PC-9 (cell line): ENCODE results near the gene CIBAR2. TPM values are rescaled to one million over a fixed set of nuclear protein-coding genes. Genes with fewer than 3 reads are reported as not detected.

Experiments
- BruUV-seq: library from RNA; stranded (reverse); fragments of 400-500 nt; replicated peaks from 2 replicates; lab custom pipeline; 2021; lab: Mats Ljungman, UMichigan
- CTCF ChIA-PET: fragments of 300-600 bp; sonication (Branson Sonifier 250); formaldehyde crosslinking; loops from one replicate; lab custom pipeline; 2022; ENCODE audit warnings: antibody characterized with exemption; lab: Charles Lee
- POLR2A ChIA-PET: fragments of 300-600 bp; sonication (Branson Sonifier 250); formaldehyde crosslinking; loops from one replicate; lab custom pipeline; 2022; ENCODE audit warnings: antibody characterized with exemption; ENCODE audit not compliant: unreplicated experiment; lab: Charles Lee
- DNase-seq, 2 experiments: peaks; one replicate each; pipeline versions ENCODE4 v3.0.0 to v3.0.0-alpha.2; 2015 to 2022; ENCODE audit warnings: mixed read lengths in 1 of 2
- H2AFZ ChIP-seq: fragments of 200-600 bp; sonication (generic); 2 replicates; pipeline ENCODE4 v1.8.1; 2017; ENCODE audit warnings: antibody characterized with exemption
- H3F3A ChIP-seq: fragments of 200-600 bp; sonication (generic); 2 replicates; pipeline ENCODE4 v1.8.1; 2017; ENCODE audit warnings: antibody characterized with exemption, mild to moderate bottlenecking, low read depth; ENCODE audit not compliant: insufficient read depth
- H3K27ac ChIP-seq: fragments of 200-600 bp; sonication (generic); 2 replicates; pipeline ENCODE4 v1.6.1; 2016; ENCODE audit warnings: mixed run types
- H3K27me3 ChIP-seq: fragments of 200-600 bp; sonication (generic); 2 replicates; pipeline ENCODE4 v1.6.1; 2016; ENCODE audit warnings: low read depth, mixed run types; ENCODE audit not compliant: insufficient read depth
- H3K36me3 ChIP-seq: fragments of 200-600 bp; sonication (generic); 2 replicates; pipeline ENCODE4 v1.6.1; 2016; ENCODE audit warnings: low read depth, mixed run types
- H3K4me1 ChIP-seq: fragments of 200-600 bp; sonication (generic); replicated peaks from 2 replicates; pipeline ENCODE4 v1.6.1; 2016; ENCODE audit warnings: mixed run types; ENCODE audit not compliant: insufficient read depth
- H3K4me2 ChIP-seq: fragments of 200-600 bp; sonication (generic); 2 replicates; pipeline ENCODE4 v1.6.1; 2017; ENCODE audit warnings: mixed run types
- H3K4me3 ChIP-seq: fragments of 200-600 bp; sonication (generic); 2 replicates; pipeline ENCODE4 v1.6.1; 2016; ENCODE audit warnings: mixed run types
- H3K79me2 ChIP-seq: fragments of 200-600 bp; sonication (generic); 2 replicates; pipeline ENCODE4 v1.6.1; 2017; ENCODE audit warnings: low read depth, mixed run types
- H3K9me2 ChIP-seq: fragments of 200-600 bp; sonication (generic); 2 replicates; pipeline ENCODE4 v1.8.1; 2017; ENCODE audit warnings: mild to moderate bottlenecking; ENCODE audit not compliant: insufficient read depth
- H3K9me3 ChIP-seq: fragments of 200-600 bp; sonication (generic); 2 replicates; pipeline ENCODE4 v1.8.1; 2016; ENCODE audit warnings: low read depth; ENCODE audit not compliant: insufficient read depth
- H4K20me1 ChIP-seq: fragments of 200-600 bp; sonication (generic); 2 replicates; pipeline ENCODE4 v1.8.1; 2017; ENCODE audit not compliant: insufficient read depth
- EZH2 ChIP-seq: fragments of 200-600 bp; sonication (generic); IDR thresholded peaks from 2 replicates; pipeline ENCODE4 v1.8.0; 2017; ENCODE audit warnings: antibody characterized with exemption, low read depth
- intact Hi-C: fragments of 100-400 bp; cut with micrococcal nuclease; formaldehyde crosslinking; loops from one replicate; pipeline ENCODE4 v1.10.0; 2022; ENCODE audit not compliant: unreplicated experiment
- total RNA-seq: library from RNA; stranded (reverse); gene quantifications from 2 replicates; pipeline ENCODE4 v1.2.3, GENCODE V29; 2021
- TF ChIP-seq, protein P1 (sequence below): fragments of 200-600 bp; sonication (generic); conservative IDR thresholded peaks from 2 replicates; pipeline ENCODE4 v1.6.1; 2017; ENCODE audit warnings: mixed run types, antibody characterized with exemption, mild to moderate bottlenecking, moderate library complexity

Gene CIBAR2
- total RNA-seq, 1 experiment from 2014 or later, result not detected

DNA sequence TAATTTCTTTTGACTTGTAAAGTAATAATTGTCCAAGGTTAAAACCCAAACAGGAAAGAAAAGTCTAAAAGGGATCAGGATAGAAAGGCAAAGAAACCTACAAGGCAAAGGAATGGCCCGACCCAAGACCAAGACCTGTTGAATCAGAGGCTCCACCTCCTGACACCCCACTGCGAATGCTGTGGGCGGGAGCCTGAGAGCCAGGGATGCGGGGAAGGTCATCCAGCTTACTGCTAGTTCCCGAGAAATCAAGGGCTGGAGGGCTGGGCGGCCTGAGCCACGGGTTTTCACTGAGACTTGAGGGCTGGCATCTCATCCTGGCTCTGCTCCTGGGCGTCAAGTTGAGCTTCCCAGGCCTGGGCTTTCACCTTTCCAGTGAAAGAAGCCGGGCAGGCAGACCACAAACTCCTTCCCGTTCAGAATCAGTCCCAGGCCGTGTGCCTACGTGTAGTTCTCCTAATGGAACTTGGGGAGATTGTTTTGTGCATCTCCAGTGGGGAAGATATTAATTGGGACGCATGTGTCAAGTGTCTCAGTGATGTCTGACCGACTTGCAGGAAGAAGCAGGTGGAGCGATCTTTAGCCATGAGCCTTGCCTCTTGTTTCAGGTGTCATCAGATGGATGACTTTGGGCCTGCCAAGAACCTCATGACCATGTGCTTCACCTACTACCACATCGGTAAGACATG lies 36.9 kb downstream of the CIBAR2 start:
- no peaks in the 10 kb centered on the region for H3F3A ChIP-seq
- no TSS peak for BruUV-seq
- no peaks in the 10 kb centered on the region for H3K9me3 ChIP-seq
- H3K27ac ChIP-seq, result no peak overlapping the region
- DNase-seq, result no peak
- no peaks in the 10 kb centered on the region for H4K20me1 ChIP-seq
- ChIA-PET CTCF (no interaction called here), POLR2A (interaction anchor here (0.6 kb wide), 1 partner anchor 65 kb away, joined by 3 read pairs; no protein-coding TSS in a partner anchor)
- H3K36me3 ChIP-seq, result no peaks in the 10 kb centered on the region
- no peak for TF ChIP-seq EZH2
- TF ChIP-seq, protein P1, sequence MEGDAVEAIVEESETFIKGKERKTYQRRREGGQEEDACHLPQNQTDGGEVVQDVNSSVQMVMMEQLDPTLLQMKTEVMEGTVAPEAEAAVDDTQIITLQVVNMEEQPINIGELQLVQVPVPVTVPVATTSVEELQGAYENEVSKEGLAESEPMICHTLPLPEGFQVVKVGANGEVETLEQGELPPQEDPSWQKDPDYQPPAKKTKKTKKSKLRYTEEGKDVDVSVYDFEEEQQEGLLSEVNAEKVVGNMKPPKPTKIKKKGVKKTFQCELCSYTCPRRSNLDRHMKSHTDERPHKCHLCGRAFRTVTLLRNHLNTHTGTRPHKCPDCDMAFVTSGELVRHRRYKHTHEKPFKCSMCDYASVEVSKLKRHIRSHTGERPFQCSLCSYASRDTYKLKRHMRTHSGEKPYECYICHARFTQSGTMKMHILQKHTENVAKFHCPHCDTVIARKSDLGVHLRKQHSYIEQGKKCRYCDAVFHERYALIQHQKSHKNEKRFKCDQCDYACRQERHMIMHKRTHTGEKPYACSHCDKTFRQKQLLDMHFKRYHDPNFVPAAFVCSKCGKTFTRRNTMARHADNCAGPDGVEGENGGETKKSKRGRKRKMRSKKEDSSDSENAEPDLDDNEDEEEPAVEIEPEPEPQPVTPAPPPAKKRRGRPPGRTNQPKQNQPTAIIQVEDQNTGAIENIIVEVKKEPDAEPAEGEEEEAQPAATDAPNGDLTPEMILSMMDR, result no peak
- no peaks in the 10 kb centered on the region for H3K27me3 ChIP-seq
- H3K4me3 ChIP-seq, result no peak overlapping the region
- intact Hi-C loops, result no loop called here
- no peaks in the 10 kb centered on the region for H3K79me2 ChIP-seq
- no peak overlapping the region for H2AFZ ChIP-seq
- no peaks in the 10 kb centered on the region for H3K4me1 ChIP-seq
- no peak overlapping the region for H3K4me2 ChIP-seq
- H3K9me2 ChIP-seq, result no peaks in the 10 kb centered on the region

DNA sequence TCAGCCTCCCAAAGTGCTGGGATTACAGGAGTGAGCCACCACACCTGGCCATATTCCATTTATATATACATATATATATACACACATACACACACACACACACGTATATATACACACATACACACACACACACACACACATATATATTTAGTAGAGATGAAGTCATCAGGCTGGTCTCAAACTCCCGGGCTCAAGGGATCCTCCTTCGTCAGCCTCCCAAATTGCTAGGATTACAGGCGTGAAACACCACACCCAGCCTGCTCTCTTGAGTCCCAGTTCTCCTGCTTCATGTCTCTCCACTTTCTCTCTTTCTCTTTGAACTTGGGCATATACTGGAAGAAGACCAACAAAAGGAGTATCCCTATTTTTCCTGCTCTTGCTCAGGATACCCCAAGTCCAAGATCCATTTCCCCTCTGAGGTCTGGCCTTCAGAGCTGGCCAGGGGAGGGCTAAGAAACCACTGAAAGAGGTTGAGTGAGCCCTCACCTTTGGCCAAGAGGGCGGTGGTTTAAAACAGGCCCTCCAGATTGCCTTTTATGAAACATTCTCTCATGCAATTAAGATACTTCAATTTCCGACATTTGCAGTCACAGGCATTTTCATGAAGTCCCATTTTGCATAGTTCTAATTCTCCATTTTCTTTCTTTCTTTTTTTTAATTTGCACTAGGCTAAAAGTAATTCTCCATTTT lies 37.9 kb downstream of the CIBAR2 start:
- no peak for TF ChIP-seq EZH2
- TF ChIP-seq, protein P1, result no peak
- H2AFZ ChIP-seq, result no peak overlapping the region
- no peaks in the 10 kb centered on the region for H4K20me1 ChIP-seq
- H3K4me3 ChIP-seq, result no peak overlapping the region
- H3K4me1 ChIP-seq, result no peaks in the 10 kb centered on the region
- no peak overlapping the region for H3K27ac ChIP-seq
- H3K9me2 ChIP-seq, result no peaks in the 10 kb centered on the region
- no peaks in the 10 kb centered on the region for H3K79me2 ChIP-seq
- intact Hi-C loops, result no loop called here
- no peak overlapping the region for H3K4me2 ChIP-seq
- no TSS peak for BruUV-seq
- H3K9me3 ChIP-seq, result no peaks in the 10 kb centered on the region
- CTCF ChIA-PET, result no interaction called here
- H3F3A ChIP-seq, result no peaks in the 10 kb centered on the region
- H3K36me3 ChIP-seq, result no peaks in the 10 kb centered on the region
- DNase-seq, result no peak
- no peaks in the 10 kb centered on the region for H3K27me3 ChIP-seq
- POLR2A ChIA-PET, result interaction anchor here (0.7 kb wide), 1 partner anchor 9 kb away, joined by 4 read pairs; no protein-coding TSS in a partner anchor

DNA sequence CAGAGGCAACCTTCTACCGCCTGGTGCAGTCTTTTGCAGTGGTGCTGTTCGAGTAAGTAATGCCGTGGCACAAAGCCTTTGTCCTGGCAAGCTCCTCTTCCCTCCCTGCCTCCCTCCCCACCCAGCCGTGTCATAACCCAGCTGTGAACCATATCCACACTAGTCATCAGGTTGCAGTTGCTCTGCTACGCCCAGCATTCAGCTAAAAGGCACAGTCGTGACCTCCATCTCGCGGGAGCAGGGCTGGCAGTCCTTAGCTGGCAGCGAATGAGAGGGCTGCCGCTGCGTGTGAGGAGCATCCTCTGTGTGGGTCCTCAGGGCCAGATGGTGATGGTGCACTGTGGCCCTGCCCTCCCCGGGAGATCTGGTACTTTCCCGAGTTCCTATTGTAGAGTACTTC lies 39.3 kb downstream of the CIBAR2 start:
- ChIA-PET CTCF (no interaction called here), POLR2A (interaction anchor here (0.6 kb wide), 1 partner anchor 78 kb away, joined by 3 read pairs; no protein-coding TSS in a partner anchor)
- Histone ChIP-seq H3K4me2 (no peak overlapping the region), H2AFZ (no peak overlapping the region), H4K20me1 (no peaks in the 10 kb centered on the region), H3K27ac (no peak overlapping the region), H3K4me1 (no peaks in the 10 kb centered on the region), H3K9me2 (no peaks in the 10 kb centered on the region), H3K4me3 (no peak overlapping the region), H3F3A (no peaks in the 10 kb centered on the region), H3K79me2 (no peaks in the 10 kb centered on the region), H3K27me3 (no peaks in the 10 kb centered on the region), H3K36me3 (no peaks in the 10 kb centered on the region), H3K9me3 (no peaks in the 10 kb centered on the region)
- no TSS peak for BruUV-seq
- intact Hi-C loops, result no loop called here
- no peak for DNase-seq
- TF ChIP-seq, protein P1, result no peak
- no peak for TF ChIP-seq EZH2
